NT2/D1 (cell line): ENCODE data around the gene TMEM106A.

Experiments
- SUZ12 ChIP-seq: IDR thresholded peaks from 2 replicates; pipeline ENCODE4 v1.6.1; 2011; ENCODE audit not compliant: insufficient read length, insufficient read depth; ENCODE audit errors: extremely low read depth
- YY1 ChIP-seq: IDR thresholded peaks from 2 replicates; pipeline ENCODE4 v1.6.1; 2011; ENCODE audit not compliant: insufficient read length, insufficient read depth

DNA sequence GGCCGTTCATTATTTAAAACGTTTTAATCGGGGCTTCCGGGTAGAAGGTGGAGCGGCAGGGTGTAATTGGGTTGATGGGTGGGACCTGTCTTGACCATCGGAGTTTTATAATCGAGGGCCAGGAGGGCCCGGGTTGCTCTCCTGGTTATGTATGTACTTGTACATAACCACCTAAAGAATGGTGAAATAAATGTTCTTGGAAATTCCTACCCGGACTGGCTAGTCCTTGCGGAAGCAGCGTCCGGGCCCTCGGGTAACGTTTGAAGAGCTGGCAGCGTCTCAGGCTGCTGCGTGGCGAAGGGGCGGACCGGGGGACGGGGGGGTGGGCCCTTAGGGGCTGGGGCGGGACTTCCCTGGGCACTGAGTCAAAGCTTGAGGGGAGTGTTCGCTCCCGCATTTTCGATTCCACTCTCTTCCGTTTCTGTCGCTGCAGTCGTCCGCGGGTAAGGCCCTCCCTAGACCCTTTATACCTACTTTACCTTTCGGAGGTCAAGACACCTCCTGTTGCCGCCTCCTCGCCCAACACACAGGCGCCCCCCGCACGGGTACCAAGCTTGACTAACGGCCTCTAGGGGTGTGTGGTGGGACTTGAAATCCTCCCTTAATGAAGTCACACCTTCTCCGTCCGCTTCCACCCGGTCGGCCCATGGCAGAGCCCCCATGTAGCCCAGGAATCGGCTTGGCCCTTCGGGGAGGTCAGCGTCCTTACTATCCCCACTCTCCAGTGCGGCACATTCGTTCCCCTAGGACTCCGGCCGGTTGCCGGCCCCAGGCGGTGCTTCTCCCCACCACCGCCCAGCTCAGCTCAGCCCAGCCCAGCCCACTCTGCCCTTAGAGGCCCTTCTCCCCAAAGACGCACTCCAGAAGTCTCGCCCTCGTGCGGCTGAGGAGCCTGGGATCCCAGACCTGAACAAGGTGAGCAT, at the start of gene TMEM106A:
- TF ChIP-seq YY1 (no peak), SUZ12 (no peak)
